Esophagus muscularis mucosa (tissue), 3 donors: ENCODE data around the gene PABPC1L2B.
"Not testable (repeated sequence)": the region's sequence is repeated elsewhere in the genome, so short reads cannot be mapped to it uniquely, and the experiment has no call there.

Source experiments
- POLR2A ChIP-seq: fragments of 450-650 bp; IDR thresholded peaks from one replicate; pipeline ENCODE4 v1.6.1; 2017; ENCODE audit warnings: antibody characterized with exemption, moderate library complexity, mild to moderate bottlenecking, low read depth
- POLR2AphosphoS5 ChIP-seq, 2 donors: sonication (generic); formaldehyde crosslinking; IDR thresholded peaks; one replicate each; pipeline ENCODE4 v1.6.1; 2017; ENCODE audit warnings: antibody characterized with exemption in 2 of 2
- TF ChIP-seq, protein P1 (sequence below), 3 experiments: fragments of 200-600 bp in 2 of 3; fragments of 450-650 bp in 1 of 3; sonication (generic) in 2 of 3; IDR thresholded peaks; one replicate each; pipeline ENCODE4 v1.5.1; 2017 to 2019; ENCODE audit warnings: antibody characterized with exemption in 3 of 3, mild to moderate bottlenecking in 2 of 3, moderate library complexity in 1 of 3

DNA sequence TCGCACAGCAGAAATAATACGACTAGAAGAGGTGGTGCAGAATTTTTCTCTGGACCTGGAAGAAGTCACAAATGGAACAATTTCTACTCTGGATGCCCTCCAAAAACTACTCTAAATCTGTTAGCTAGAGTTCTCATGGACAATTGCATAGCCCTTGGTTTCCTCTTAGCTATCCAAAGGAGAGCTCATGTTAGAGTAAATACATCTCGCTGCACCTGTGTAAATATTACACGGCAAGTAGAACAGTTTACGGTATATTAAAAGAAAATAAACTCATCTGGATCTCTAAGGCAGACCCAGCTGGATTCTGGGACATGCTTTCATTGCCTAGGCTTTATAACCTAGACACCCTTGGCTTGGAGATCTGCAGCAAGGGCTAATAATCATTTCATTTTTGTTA, 30.9 kb upstream of the PABPC1L2B start:
- TF ChIP-seq, protein P1, sequence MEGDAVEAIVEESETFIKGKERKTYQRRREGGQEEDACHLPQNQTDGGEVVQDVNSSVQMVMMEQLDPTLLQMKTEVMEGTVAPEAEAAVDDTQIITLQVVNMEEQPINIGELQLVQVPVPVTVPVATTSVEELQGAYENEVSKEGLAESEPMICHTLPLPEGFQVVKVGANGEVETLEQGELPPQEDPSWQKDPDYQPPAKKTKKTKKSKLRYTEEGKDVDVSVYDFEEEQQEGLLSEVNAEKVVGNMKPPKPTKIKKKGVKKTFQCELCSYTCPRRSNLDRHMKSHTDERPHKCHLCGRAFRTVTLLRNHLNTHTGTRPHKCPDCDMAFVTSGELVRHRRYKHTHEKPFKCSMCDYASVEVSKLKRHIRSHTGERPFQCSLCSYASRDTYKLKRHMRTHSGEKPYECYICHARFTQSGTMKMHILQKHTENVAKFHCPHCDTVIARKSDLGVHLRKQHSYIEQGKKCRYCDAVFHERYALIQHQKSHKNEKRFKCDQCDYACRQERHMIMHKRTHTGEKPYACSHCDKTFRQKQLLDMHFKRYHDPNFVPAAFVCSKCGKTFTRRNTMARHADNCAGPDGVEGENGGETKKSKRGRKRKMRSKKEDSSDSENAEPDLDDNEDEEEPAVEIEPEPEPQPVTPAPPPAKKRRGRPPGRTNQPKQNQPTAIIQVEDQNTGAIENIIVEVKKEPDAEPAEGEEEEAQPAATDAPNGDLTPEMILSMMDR (IDR thresholded peaks at IDR 0.05), result not testable (repeated sequence)
- not testable (repeated sequence) for TF ChIP-seq POLR2A; POLR2AphosphoS5 (IDR thresholded peaks at IDR 0.05)
